ENCODE results near the gene PDE1C.

- no peak for TF ChIP-seq CTCF (conservative IDR thresholded peaks at IDR 0.05; ENCODE audit: low read depth, low read length)
- TF ChIP-seq EZH2 (IDR thresholded peaks at IDR 0.05; ENCODE audit: borderline replicate concordance, low read depth, low read length, poor library complexity, severe bottlenecking), result no peak
Observed at GRCh38 chr7:31716355-31716754, 353.9 kb downstream of the PDE1C start.

Measured in A673 (cell line).